GM12878 (cell line): ENCODE measurements around the gene ALDH1L1. TPM values are rescaled to one million over a fixed set of nuclear protein-coding genes. Genes with fewer than 3 reads are reported as not detected.

Experiments
- ATAC-seq: fragments of 200-7000 bp; cut with Tn5 transposase; 3 replicates; pipeline ENCODE4 v1.9.1; 2020; ENCODE audit warnings: mild to moderate bottlenecking, moderate library complexity
- BruUV-seq: library from RNA; stranded (reverse); fragments of 400-500 nt; replicated peaks from 2 replicates; lab custom pipeline; 2021; lab: Mats Ljungman, UMichigan
- CTCF ChIA-PET: fragments of 300-600 bp; sonication (Branson Sonifier 250); formaldehyde crosslinking; extraction: SDS; loops from one replicate; lab custom pipeline; 2021; ENCODE audit warnings: inconsistent platforms; lab: Yijun Ruan, JAX
- POLR2A ChIA-PET: fragments of 350-600 bp; formaldehyde crosslinking; extraction: SDS; loops from one replicate; lab custom pipeline; 2021; ENCODE audit warnings: inconsistent platforms; lab: Charles Lee
- RAD21 ChIA-PET: fragments of 300-600 bp; sonication (Branson Sonifier 250); formaldehyde crosslinking; loops from one replicate; lab custom pipeline; 2023; ENCODE audit warnings: antibody characterized with exemption; ENCODE audit not compliant: unreplicated experiment; lab: Charles Lee
- SMC1A ChIA-PET: fragments of 300-600 bp; sonication (Branson Sonifier 250); formaldehyde crosslinking; loops from one replicate; lab custom pipeline; 2023; ENCODE audit not compliant: unreplicated experiment, uncharacterized antibody; lab: Charles Lee
- DNase-seq: peaks from one replicate; pipeline ENCODE4 v3.0.0-alpha.2; 2011; ENCODE audit warnings: low read depth, low spot score
- FAIRE-seq: peaks from 3 replicates; lab custom pipeline; 2011; peaks lifted over from hg19 to GRCh38; lab: Jason Lieb, UNC
- H2AFZ ChIP-seq: 2 replicates; pipeline ENCODE4 v1.6.0; 2011; ENCODE audit warnings: low read depth, low read length, control low read depth; ENCODE audit not compliant: control insufficient read depth
- H3K27ac ChIP-seq: 2 replicates; pipeline ENCODE4 v1.5.1; 2011; ENCODE audit warnings: control low read depth; ENCODE audit not compliant: control insufficient read depth, insufficient read depth
- H3K27me3 ChIP-seq, 2 experiments: replicated peaks in 1 of 2; 2 replicates each; pipeline versions ENCODE4 v1.6.0 to v1.6.1; 2011; ENCODE audit warnings: low read length in 1 of 2; ENCODE audit not compliant: control insufficient read depth in 2 of 2, insufficient read depth in 2 of 2
- H3K36me3 ChIP-seq, 2 experiments: 2 replicates each; pipeline ENCODE4 v1.5.1; 2011; ENCODE audit warnings: low read length in 1 of 2; ENCODE audit not compliant: control insufficient read depth in 2 of 2, insufficient read depth in 2 of 2
- H3K4me1 ChIP-seq: 2 replicates; pipeline ENCODE4 v1.6.1; 2011; ENCODE audit warnings: mild to moderate bottlenecking, low read length, moderate library complexity, mixed read lengths; ENCODE audit not compliant: control insufficient read depth, insufficient read depth
- H3K4me2 ChIP-seq: 2 replicates; pipeline ENCODE4 v1.6.0; 2011; ENCODE audit warnings: control low read depth; ENCODE audit not compliant: control insufficient read depth, insufficient read depth
- H3K4me3 ChIP-seq: fragments of 200-600 bp; sonication (generic); 2 replicates; pipeline ENCODE4 v1.5.1; 2016
- H3K79me2 ChIP-seq: 2 replicates; pipeline ENCODE4 v1.6.0; 2011; ENCODE audit warnings: low read length; ENCODE audit not compliant: control insufficient read depth, insufficient read depth
- H3K9ac ChIP-seq: 2 replicates; pipeline ENCODE4 v1.8.0; 2011; ENCODE audit warnings: low read length, control low read depth, mixed read lengths; ENCODE audit not compliant: control insufficient read depth, insufficient read depth
- H3K9me3 ChIP-seq: replicated peaks from 3 replicates; pipeline ENCODE4 v1.5.1; 2011; ENCODE audit warnings: mild to moderate bottlenecking, low read length; ENCODE audit not compliant: control insufficient read depth, insufficient read depth
- H4K20me1 ChIP-seq: 2 replicates; pipeline ENCODE4 v1.6.0; 2011; ENCODE audit not compliant: control insufficient read depth, insufficient read depth
- BHLHE40 ChIP-seq, 2 experiments: fragments of 450-650 bp in 1 of 2; IDR thresholded peaks; 2 replicates each; pipeline ENCODE4 v1.6.1; 2011 to 2017; ENCODE audit warnings: low read depth in 2 of 2, borderline replicate concordance in 1 of 2, improper control_type of control experiment in 1 of 2, low read length in 1 of 2, mild to moderate bottlenecking in 1 of 2
- ESRRA ChIP-seq: IDR thresholded peaks from 2 replicates; pipeline ENCODE4 v1.6.1; 2012; ENCODE audit warnings: mild to moderate bottlenecking, low read length, improper control_type of control experiment
- ETV6 ChIP-seq, 2 experiments: fragments of 450-650 bp in 1 of 2; IDR thresholded peaks in 1 of 2; conservative IDR thresholded peaks in 1 of 2; 2 replicates each; pipeline ENCODE4 v1.6.1; 2014; ENCODE audit warnings: antibody characterized with exemption in 1 of 2, borderline replicate concordance in 1 of 2, low read depth in 1 of 2, mild to moderate bottlenecking in 1 of 2, moderate library complexity in 1 of 2
- GATAD2B ChIP-seq: fragments of 450-650 bp; conservative IDR thresholded peaks from 2 replicates; pipeline ENCODE4 v1.6.1; 2017; ENCODE audit warnings: low read depth, mild to moderate bottlenecking, moderate library complexity
- JUNB ChIP-seq: IDR thresholded peaks from 2 replicates; pipeline ENCODE4 v1.6.1; 2016; ENCODE audit warnings: antibody characterized with exemption, mild to moderate bottlenecking
- MYC ChIP-seq: IDR thresholded peaks from 2 replicates; pipeline ENCODE4 v1.6.1; 2011; ENCODE audit warnings: mild to moderate bottlenecking, low read length, moderate library complexity, inconsistent platforms; ENCODE audit not compliant: insufficient read depth, insufficient replicate concordance, insufficient read length, severe bottlenecking
- NFYB ChIP-seq: IDR thresholded peaks from 2 replicates; pipeline ENCODE4 v1.6.1; 2011; ENCODE audit warnings: low read depth, mild to moderate bottlenecking, low read length, improper control_type of control experiment, moderate library complexity; ENCODE audit not compliant: insufficient read depth
- NRF1 ChIP-seq: conservative IDR thresholded peaks from 2 replicates; pipeline ENCODE4 v1.6.1; 2011; ENCODE audit warnings: mild to moderate bottlenecking, low read depth, low read length, improper control_type of control experiment
- POU2F2 ChIP-seq: IDR thresholded peaks from 3 replicates; pipeline ENCODE4 v1.6.1; 2011; ENCODE audit warnings: low read depth, mild to moderate bottlenecking, low read length, borderline replicate concordance
- RUNX3 ChIP-seq: IDR thresholded peaks from 2 replicates; pipeline ENCODE4 v1.6.1; 2012; ENCODE audit warnings: low read length, inconsistent platforms
- SMC3 ChIP-seq: IDR thresholded peaks from 2 replicates; pipeline ENCODE4 v1.6.1; 2011; ENCODE audit warnings: low read length, improper control_type of control experiment, borderline replicate concordance
- TCF12 ChIP-seq: IDR thresholded peaks from 2 replicates; pipeline ENCODE4 v1.6.1; 2011; ENCODE audit warnings: low read depth, mild to moderate bottlenecking, low read length
- ZNF24 ChIP-seq: fragments of 450-650 bp; IDR thresholded peaks from 2 replicates; pipeline ENCODE4 v1.6.1; 2017; ENCODE audit warnings: antibody characterized with exemption, mild to moderate bottlenecking
- ZZZ3 ChIP-seq: IDR thresholded peaks from 2 replicates; pipeline ENCODE4 v1.6.1; 2011; ENCODE audit warnings: low read depth; ENCODE audit not compliant: control insufficient read depth, insufficient read length
- WGBS: methylation state at CpG from one replicate; pipeline ENCODE4 v1.1.6; 2016; ENCODE audit warnings: low lambda C conversion rate; ENCODE audit not compliant: insufficient replicate concordance, insufficient coverage; ENCODE audit errors: missing lambda C conversion rate; 5-methylcytosine and 5-hydroxymethylcytosine counted together
- in situ Hi-C: fragments of 300-500 bp; cut with MboI; formaldehyde crosslinking; loops from 9 replicates; pipeline ENCODE4 v1.14.3; 2018; ENCODE audit warnings: mixed read lengths
- intact Hi-C: fragments of 100-400 bp; cut with micrococcal nuclease; formaldehyde crosslinking; loops from one replicate; pipeline ENCODE4 v1.14.2; 2022; ENCODE audit not compliant: unreplicated experiment
- polyA plus RNA-seq, 11 experiments: library from polyadenylated mRNA; depleted of rRNA in 4 of 11; unstranded in 6 of 11; stranded (reverse) in 5 of 11; fragments of >200 nt; fragmentation: Nextera tagmentation in 4 of 11; fragmentation: Illumina TruSeq in 1 of 11; extraction: Ambion mirVana in 4 of 11; extraction: Trizol in 1 of 11; gene quantifications; 1 replicate in 1 of 11; 2 replicates in 10 of 11; pipeline versions ENCODE4 v1.2.1 to v1.2.3, GENCODE V29; 2011 to 2016; ENCODE audit warnings: inconsistent platforms in 2 of 11, missing spikeins in 2 of 11, low read depth in 1 of 11
- total RNA-seq, 4 experiments: library from RNA; depleted of rRNA in 3 of 4; stranded (reverse); fragments of >200 nt in 3 of 4; fragmentation: Illumina TruSeq in 1 of 4; extraction: Trizol in 1 of 4; gene quantifications; 2 replicates each; pipeline versions ENCODE4 v1.2.1 to v1.2.3, GENCODE V29; 2013 to 2021
- TF ChIP-seq, protein P1 (sequence below): fragments of 450-650 bp; IDR thresholded peaks from 2 replicates; pipeline ENCODE4 v1.6.1; 2017; ENCODE audit warnings: mild to moderate bottlenecking, moderate library complexity
- TF ChIP-seq, protein P2 (sequence below): IDR thresholded peaks from 2 replicates; pipeline ENCODE4 v1.6.1; 2012; ENCODE audit warnings: low read depth, low read length, improper control_type of control experiment
- TF ChIP-seq, protein P3 (sequence below): fragments of 450-650 bp; IDR thresholded peaks from 2 replicates; pipeline ENCODE4 v1.6.1; 2017; ENCODE audit warnings: mild to moderate bottlenecking

Gene ALDH1L1
- total and polyA plus RNA-seq, 10 of the 15 experiments (the other 5 are each of a cell fraction or from before 2014, with no cell fraction given) = 0.04 to 18.2 (median 0.45) TPM

DNA sequence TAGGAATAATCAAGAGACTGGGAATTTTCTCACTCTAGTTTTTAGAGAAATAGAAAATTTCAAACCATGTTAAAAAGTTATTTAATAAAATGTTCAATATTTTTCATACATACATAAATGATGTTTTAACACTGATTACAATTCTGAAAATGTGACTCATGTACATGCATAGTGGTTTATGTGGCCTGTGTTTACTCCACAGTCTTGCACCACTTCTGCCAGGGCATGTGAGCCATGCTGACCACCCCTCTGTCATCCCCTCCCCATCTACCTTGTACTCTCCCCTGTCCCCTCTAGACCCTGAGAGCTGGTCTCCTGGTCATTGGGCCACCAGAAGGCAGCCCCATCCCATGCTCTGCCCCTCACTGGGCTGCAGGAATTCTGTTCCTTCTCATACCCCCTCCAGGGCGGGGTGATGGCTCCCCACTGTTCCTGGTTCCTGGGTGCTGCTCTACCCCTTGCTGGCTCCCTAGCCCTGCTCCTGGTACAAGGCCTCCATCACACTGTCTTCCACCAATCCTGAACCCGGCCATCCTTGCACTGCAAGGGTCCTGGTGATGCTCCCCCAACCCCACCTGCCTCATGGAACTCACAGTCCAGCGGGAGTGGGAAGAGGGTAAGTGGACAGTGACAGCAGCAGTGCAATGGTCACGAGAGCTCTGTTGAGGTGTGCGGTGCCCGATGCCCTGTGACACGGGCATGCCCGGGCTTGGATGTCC is 72.3 kb downstream of the ALDH1L1 start:
- in situ Hi-C loops = no loop called here
- ChIA-PET RAD21 (no interaction called here), POLR2A (no interaction called here)
- Histone ChIP-seq H2AFZ (no peak overlapping the region), H3K27me3 (no peaks in the 10 kb centered on the region), H3K4me2 (no peak overlapping the region), H3K9ac (no peak overlapping the region), H3K4me3 (no peak overlapping the region), H3K36me3 (no peaks in the 10 kb centered on the region), H4K20me1 (no peaks in the 10 kb centered on the region), H3K9me3 (no peaks in the 10 kb centered on the region)
- no peak for FAIRE-seq
- intact Hi-C loops = no loop called here
- TF ChIP-seq NRF1 (no peak), SMC3 (no peak), NFYB (no peak), RUNX3 (no peak), BHLHE40 (IDR thresholded peaks at IDR 0.05; ENCODE audit: borderline replicate concordance in 1 of 2, low read depth in 2 of 2, low read length in 1 of 2) (no peak), MYC (no peak), ESRRA (no peak), JUNB (no peak), POU2F2 (no peak), TCF12 (no peak), ETV6 (conservative IDR thresholded peaks at IDR 0.05 in 1 of 2, IDR thresholded peaks at IDR 0.05 in 1 of 2; ENCODE audit: borderline replicate concordance in 1 of 2, low read depth in 1 of 2) (no peak), ZNF24 (no peak), ZZZ3 (no peak), GATAD2B (no peak)
- TF ChIP-seq, protein P1, sequence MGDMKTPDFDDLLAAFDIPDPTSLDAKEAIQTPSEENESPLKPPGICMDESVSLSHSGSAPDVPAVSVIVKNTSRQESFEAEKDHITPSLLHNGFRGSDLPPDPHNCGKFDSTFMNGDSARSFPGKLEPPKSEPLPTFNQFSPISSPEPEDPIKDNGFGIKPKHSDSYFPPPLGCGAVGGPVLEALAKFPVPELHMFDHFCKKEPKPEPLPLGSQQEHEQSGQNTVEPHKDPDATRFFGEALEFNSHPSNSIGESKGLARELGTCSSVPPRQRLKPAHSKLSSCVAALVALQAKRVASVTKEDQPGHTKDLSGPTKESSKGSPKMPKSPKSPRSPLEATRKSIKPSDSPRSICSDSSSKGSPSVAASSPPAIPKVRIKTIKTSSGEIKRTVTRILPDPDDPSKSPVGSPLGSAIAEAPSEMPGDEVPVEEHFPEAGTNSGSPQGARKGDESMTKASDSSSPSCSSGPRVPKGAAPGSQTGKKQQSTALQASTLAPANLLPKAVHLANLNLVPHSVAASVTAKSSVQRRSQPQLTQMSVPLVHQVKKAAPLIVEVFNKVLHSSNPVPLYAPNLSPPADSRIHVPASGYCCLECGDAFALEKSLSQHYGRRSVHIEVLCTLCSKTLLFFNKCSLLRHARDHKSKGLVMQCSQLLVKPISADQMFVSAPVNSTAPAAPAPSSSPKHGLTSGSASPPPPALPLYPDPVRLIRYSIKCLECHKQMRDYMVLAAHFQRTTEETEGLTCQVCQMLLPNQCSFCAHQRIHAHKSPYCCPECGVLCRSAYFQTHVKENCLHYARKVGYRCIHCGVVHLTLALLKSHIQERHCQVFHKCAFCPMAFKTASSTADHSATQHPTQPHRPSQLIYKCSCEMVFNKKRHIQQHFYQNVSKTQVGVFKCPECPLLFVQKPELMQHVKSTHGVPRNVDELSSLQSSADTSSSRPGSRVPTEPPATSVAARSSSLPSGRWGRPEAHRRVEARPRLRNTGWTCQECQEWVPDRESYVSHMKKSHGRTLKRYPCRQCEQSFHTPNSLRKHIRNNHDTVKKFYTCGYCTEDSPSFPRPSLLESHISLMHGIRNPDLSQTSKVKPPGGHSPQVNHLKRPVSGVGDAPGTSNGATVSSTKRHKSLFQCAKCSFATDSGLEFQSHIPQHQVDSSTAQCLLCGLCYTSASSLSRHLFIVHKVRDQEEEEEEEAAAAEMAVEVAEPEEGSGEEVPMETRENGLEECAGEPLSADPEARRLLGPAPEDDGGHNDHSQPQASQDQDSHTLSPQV = no peak
- TF ChIP-seq, protein P2, sequence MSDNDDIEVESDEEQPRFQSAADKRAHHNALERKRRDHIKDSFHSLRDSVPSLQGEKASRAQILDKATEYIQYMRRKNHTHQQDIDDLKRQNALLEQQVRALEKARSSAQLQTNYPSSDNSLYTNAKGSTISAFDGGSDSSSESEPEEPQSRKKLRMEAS = no peak
- TF ChIP-seq, protein P3, sequence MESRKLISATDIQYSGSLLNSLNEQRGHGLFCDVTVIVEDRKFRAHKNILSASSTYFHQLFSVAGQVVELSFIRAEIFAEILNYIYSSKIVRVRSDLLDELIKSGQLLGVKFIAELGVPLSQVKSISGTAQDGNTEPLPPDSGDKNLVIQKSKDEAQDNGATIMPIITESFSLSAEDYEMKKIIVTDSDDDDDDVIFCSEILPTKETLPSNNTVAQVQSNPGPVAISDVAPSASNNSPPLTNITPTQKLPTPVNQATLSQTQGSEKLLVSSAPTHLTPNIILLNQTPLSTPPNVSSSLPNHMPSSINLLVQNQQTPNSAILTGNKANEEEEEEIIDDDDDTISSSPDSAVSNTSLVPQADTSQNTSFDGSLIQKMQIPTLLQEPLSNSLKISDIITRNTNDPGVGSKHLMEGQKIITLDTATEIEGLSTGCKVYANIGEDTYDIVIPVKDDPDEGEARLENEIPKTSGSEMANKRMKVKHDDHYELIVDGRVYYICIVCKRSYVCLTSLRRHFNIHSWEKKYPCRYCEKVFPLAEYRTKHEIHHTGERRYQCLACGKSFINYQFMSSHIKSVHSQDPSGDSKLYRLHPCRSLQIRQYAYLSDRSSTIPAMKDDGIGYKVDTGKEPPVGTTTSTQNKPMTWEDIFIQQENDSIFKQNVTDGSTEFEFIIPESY = no peak
- TF ChIP-seq, all 136 proteins: peak for 0
- ChIA-PET SMC1A (no interaction called here), CTCF (no interaction called here)
- Histone ChIP-seq H3K27ac (no peak overlapping the region), H3K4me1 (no peaks in the 10 kb centered on the region), H3K79me2 (no peaks in the 10 kb centered on the region)
- BruUV-seq = no TSS peak
- DNase-seq (no peak), ATAC-seq (no peak)
- WGBS = 29% methylated on average over 8 of the region's 8 CpGs
